ENCODE data around the gene PIM1. TPM values are rescaled to one million over a fixed set of nuclear protein-coding genes. Genes with fewer than 3 reads are reported as not detected.

PIM1 gene
- total RNA-seq (15.8 and 21.5 TPM in 2 replicates), polyA plus RNA-seq (14.7 and 20.0 TPM in 2 replicates)

DNA sequence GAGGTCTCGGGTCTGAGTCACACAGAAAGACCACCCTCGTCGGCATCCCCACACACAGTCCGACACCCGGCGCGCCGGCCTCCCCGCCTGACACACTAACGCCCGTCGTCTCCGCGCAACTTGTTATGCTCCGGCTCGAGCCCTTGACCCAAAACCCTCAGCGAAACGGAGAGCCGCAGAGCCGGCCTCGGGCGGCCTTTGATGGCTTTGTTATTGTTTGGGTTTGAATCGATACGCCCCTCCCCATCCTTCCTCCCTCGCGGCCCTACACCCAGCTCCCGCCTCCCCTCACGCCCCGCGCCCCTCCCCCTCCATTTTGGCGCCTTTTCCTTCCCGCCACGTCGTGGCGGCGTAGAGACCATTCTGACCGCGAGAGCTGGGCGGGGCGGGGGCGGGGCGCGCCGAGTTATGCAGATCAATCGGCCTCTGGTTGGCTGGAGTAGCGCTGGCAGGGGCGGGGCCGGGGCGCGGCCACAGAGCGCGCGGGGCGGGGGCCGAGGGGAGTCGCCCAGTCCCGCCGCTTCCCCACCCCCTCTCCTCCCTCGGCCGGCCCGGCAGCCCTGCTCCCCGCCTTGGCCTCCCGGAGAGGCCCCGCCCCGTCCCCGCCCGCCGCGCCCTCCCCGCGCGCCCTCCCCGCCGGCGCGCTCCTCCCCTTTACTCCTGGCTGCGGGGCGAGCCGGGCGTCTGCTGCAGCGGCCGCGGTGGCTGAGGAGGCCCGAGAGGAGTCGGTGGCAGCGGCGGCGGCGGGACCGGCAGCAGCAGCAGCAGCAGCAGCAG is at the start of gene PIM1:
PIM1 (plus strand) TSS at position 657 of the 777 bp plus-strand sequence. CDS start 424 bp downstream, outside the sequence.
- TF ChIP-seq CTCF (IDR thresholded peaks at IDR 0.05; ENCODE audit: low read depth, low read length) = no peak
- H3K4me3 ChIP-seq = peak within 1 kb of the TSS; percentile 99
- H3K9me3 ChIP-seq (ENCODE audit: low read depth) = no peaks in the 10 kb centered on the region
- DNase-seq (ENCODE audit: low read depth in 1 of 2, low spot score in 1 of 2) = peak; percentile 99
- peak within 1 kb of the TSS; percentile 85 for H3K27ac ChIP-seq
- peaks cover 4% of the 10 kb centered on the region for H3K4me1 ChIP-seq (ENCODE audit: low read depth)
- no peaks in the 10 kb centered on the region for H3K27me3 ChIP-seq
- H3K36me3 ChIP-seq = peaks cover 17% of the 10 kb centered on the region

DNA sequence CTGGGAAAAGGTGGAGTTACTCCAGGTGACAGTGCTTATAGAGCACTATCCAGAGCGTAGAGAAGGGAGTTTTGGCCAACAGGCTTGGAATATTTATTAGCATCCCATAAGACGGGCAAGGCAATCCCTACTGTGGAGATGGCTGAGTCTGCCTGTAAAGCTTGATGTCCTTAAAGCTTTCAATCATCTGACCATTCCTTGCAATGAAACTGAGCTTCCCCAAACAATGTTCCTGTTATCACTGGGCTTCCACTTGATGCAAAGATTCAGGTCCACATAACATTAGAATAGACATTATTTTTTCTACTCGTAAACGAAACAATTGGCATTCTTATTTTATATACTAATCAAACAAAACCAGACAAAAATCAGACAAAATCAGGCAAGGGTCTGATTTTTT is 48.4 kb upstream of the PIM1 start:
- no peak for TF ChIP-seq CTCF (IDR thresholded peaks at IDR 0.05; ENCODE audit: low read depth, low read length)

GRCh38 chr6:37122861-37123260 is 47.1 kb upstream of the PIM1 start:
- DNase-seq (ENCODE audit: low read depth in 1 of 2, low spot score in 1 of 2) = no peak
- no peaks in the 10 kb centered on the region for H3K9me3 ChIP-seq (ENCODE audit: low read depth)
- H3K4me3 ChIP-seq = no peak overlapping the region
- H3K36me3 ChIP-seq = no peaks in the 10 kb centered on the region
- TF ChIP-seq CTCF (IDR thresholded peaks at IDR 0.05; ENCODE audit: low read depth, low read length) = no peak
- H3K27me3 ChIP-seq = no peaks in the 10 kb centered on the region
- peaks cover 19% of the 10 kb centered on the region for H3K4me1 ChIP-seq (ENCODE audit: low read depth)
- no peak overlapping the region for H3K27ac ChIP-seq

More for the DNA sequence above, 48.4 kb upstream of the PIM1 start:
- Histone ChIP-seq H3K4me3 (no peak overlapping the region), H3K27ac (no peak overlapping the region), H3K27me3 (no peaks in the 10 kb centered on the region), H3K36me3 (no peaks in the 10 kb centered on the region), H3K4me1 (ENCODE audit: low read depth) (peaks cover 6% of the 10 kb centered on the region), H3K9me3 (ENCODE audit: low read depth) (no peaks in the 10 kb centered on the region)
- no peak for DNase-seq (ENCODE audit: low read depth in 1 of 2, low spot score in 1 of 2)

GRCh38 chr6:37123957-37124729 is 45.8 kb upstream of the PIM1 start:
- Histone ChIP-seq H3K4me1 (ENCODE audit: low read depth) (peaks cover 26% of the 10 kb centered on the region), H3K9me3 (ENCODE audit: low read depth) (no peaks in the 10 kb centered on the region), H3K36me3 (no peaks in the 10 kb centered on the region), H3K27me3 (no peaks in the 10 kb centered on the region), H3K27ac (peak overlapping the region; percentile 44), H3K4me3 (no peak overlapping the region)
- DNase-seq (ENCODE audit: low read depth in 1 of 2, low spot score in 1 of 2) = no peak
- TF ChIP-seq CTCF (IDR thresholded peaks at IDR 0.05; ENCODE audit: low read depth, low read length) = no peak

DNA sequence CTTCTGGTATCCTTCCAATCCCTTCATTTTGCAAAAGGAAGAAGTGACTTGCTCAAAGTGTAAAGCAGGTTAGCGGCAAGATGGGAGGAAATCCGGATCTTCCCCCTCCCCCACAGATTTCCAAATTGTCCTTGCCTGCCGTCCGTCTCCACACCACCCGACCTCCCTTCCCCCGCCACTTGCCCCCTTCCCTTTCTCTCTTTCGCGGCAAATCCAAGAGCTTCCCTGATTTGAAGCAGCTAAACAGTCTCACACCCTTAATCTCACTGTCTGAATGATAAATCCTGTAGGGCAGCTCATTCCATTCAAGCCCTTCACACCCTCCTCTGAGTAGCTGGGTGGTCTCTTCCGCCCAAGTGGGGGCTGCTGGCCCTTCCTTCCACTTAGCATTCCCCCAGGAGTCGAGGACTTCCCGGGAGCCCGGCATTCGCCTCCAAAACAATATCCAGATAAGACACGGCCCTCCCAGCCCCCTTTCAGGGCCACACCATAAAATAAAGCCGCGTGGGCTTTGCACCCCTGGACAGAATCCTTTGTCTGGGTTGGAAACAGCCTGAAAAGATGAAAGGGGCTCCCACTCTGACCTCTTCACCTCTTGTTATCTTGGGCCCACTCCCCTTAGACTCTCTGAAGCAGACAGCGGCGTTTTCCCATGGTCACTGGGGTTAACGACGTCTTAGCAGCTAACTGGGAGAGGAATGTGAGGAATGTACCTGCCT is 44.0 kb upstream of the PIM1 start:
- TF ChIP-seq CTCF (IDR thresholded peaks at IDR 0.05; ENCODE audit: low read depth, low read length) = no peak
- Histone ChIP-seq H3K27me3 (no peaks in the 10 kb centered on the region), H3K4me3 (peak overlapping the region; percentile 17), H3K9me3 (ENCODE audit: low read depth) (no peaks in the 10 kb centered on the region), H3K36me3 (no peaks in the 10 kb centered on the region), H3K27ac (peak overlapping the region; percentile 99), H3K4me1 (ENCODE audit: low read depth) (peaks cover 28% of the 10 kb centered on the region)
- peak; percentile 81 to 84 for DNase-seq (ENCODE audit: low read depth in 1 of 2, low spot score in 1 of 2)
